ENCODE data around the gene SPOCD1.

The SPOCD1 gene

DNA sequence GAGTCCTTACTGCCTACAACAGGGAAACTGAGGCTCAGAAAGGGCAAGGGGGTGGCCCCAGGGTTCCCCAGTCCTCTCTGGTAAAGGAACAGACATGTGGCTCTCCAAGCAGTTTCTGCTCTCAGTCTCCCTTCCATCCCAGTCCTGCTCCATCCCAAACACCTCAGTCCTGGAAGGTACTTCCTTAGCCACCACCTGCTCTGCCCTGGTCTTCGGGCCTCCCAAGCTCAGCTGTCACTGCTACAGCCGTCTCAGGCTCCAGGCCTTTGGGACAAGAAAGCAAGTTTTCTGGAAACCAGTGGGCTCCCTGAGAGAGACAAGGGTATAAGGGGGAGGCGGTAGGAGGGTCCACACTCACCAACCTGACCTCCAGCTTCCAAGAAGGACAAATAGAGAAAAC lies 28.6 kb downstream of the SPOCD1 start:
- DNase-seq, result no peak

DNA sequence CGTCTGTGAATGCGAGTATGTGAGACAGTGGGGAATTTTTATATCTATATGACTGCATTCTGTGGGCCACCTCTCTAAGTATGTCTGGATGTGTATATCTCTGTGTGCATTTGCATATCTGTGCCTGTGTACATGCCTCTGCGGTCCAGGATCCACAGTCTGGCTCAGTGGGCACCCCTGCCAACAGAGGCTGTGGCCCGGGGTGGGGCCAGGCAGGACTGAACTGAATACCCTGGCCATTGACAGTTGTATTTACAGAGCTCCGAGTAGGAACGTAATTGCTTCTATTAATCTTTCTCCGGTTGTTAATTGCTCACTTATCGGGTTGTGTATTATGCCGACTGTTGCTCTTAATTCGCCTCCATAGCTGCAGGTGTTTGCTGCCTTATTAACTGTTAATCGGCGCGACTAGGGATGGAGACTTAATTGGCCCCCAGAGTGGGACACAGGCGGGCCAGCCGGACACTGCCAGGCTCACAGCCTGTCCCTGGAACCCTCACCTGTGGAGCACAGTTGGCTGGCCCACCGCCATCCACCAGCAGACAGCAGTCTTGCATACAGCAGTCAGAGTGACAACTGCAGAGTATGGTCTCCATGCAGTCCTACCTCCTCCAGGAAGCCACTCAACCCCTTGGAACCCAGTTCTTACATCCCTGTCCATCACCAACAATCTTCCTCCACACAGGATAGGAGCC lies 29.3 kb downstream of the SPOCD1 start:
- DNase-seq, result no peak

DNA sequence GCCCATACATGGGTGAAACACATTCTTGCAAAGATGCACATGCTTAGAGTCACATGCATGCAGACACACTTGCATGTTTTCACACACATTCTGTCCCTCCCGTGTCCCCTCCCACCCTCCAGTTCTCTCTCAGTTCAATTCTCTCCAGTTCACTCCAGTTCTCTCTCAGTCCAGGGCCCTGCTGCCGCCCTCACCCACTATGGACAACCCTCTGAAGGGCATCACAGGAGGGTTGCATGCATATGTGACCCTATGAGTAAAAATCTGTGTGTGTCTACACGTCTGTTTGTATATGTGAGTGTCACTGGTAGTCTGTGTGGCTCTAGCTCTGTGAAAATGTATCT lies 29.9 kb downstream of the SPOCD1 start:
- DNase-seq, result no peak

DNA sequence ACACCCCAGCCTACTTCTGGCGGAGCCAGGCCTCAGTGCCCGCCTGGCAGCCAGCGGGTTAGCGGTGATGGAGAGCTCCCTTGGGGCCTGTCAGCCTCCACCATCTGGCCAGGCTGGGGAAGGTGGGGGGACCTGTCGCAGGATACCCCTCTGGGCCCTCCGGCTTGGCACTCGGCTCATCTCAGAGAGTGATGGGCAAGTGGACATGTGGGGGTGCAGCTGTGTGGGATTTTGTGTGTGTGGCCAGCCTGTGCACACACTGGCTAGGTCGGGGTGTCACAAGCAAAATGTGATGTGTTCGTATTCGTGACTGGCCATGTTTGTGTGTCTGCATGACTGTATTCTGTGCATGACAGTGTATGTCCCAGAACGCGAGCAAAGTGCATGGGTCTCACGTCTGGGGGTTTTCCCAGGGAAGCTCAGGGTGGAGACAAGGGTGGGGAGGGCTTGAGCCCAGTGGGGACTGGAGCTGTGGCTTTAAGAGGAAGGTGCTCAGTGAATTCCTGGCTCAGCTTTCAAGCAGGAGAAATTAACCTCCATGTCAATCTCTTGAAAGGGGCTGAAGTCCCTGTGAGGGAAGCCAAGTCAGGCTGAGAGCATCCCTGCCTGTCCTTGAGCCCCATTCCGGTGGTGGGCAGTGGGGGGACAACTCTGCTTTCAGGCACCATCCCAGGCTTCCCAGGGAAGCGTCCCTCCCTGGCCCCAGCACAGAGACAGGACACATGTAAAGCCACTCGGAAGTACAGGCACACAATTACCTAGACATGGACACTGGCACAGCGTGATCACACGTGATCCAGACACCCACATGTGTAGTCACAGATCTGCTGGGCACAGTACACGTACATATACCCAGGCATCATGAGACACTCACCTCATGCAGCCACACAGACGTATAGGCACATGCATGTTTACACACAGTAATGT lies 30.5 kb downstream of the SPOCD1 start:
- no peak for DNase-seq

DNA sequence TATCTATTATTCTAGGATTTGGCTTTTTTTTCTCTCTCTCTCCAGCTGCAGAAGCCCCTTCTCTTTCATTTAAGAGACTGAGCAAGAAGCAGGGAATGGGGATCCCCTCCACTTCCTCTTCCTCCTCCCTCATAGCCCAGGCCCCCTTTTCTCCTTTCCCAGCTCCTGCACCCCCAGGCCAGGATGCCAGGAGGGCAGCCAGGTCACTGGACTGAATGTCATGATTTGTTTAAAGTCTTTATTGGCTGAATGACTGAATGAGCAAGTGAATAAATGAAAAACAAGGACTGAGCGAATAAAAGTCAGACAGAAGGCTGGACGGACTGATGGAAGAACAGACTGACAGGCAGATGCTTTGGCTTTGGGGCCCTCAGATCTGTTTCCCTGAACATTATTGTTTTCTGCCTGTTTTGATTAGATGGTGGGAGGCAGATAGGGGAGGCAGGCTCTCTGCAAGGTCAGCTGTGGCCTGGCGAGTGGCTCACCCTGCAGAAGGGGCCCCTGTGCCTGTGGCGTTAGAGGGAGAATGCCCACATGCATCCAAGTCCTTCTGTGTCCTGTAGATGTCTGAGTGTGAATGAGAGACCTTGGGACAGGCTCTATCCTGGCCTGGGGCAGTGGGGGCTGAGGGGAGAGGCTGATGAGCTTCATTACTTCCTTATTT lies 31.3 kb downstream of the SPOCD1 start:
- DNase-seq, result no peak

DNA sequence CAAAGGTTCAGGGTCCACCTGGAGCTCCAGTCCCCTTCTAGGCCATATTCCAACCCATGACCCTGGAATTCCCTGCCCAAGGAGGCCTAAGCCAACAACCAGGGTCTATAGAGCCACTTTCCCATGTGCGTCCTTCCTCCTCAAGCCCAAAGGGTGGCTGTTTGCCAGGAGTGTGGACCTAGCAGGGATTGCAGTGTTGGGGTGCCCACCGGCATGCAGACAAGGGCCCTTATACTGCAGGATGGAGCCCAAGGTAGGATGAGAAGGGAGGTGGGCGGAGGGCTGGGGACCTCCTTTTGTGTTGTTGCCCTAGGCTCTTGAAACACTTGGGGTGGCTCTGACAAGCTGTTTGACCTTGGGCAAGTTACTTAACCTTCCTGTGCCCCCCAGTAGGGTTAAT lies 32.0 kb downstream of the SPOCD1 start:
- DNase-seq, result no peak

DNA sequence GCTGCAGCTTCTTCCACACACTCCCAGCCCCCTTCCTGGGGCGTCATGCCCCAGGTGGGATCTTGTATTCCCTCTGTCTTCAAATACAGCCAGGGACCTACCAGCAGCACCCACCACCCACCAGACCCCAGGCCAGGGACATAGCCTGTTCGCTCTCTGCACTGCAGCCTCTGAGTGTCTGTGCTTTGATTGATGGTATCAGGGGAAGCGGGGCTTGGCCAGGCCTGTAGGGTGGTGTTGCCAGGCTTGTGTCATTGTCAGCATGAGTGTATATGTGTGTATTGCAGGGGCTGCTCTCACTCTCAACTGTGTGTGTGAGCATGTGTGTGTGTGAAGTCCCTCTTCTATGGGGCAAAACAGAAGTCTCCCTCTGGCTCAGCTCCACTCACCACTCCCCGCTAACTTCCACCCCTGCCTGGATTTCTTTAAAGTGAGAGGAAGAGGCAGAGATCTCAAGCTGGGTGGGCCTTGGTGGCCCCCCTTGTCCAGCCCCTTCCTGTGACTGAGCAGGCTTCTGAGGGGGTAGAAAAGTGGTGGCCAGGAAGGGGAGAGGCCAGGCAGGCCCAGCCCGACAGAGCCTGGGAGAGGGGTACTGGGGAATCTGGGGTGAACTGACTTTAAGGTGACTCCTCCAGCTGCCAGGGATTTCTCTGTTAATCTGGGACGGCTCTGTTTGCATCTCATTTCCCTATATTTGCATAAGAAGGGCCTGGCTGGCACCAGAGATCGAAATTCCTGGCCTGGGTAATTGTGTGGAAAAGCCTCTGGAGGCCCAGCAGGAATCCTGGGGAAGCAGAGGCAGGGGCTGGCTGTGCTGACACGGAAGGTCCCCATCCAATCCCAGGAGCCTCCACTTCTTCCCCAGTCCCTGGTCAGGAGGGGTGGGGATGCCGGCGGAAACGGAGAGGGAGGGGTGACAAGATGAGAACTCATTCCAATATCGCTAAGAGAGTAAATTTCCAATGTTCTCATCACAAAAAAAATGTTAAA lies 33.1 kb downstream of the SPOCD1 start:
- no peak for DNase-seq

DNA sequence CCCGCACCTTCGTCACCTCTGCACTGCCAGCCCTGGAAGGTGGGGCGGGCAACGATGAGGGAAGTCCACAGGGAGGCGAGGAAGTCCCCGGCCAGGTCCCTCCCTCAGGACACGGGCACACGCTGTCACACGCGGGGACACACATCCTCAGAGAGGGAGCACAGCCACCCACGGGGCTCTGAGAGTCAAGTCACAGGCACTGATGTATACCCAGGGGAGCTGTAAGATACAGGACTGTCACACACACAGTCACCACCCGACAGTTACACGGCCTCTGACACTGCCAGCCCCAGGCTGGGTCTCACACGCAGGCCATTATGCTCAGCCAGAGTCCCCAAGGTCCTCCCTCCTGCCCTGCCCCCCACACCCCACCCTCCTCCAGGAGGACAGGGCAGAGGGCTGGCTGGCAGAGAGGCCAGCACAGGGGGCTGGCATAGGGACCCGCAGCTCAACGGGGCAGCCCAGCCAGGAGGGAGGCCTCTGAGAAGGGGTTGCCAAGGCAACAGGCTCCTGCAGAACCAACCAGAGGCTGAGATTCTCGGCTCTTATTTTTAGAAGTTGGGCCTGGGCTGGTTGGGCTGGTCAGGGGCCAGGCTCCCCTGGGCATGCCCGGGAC lies 34.0 kb downstream of the SPOCD1 start:
- DNase-seq, result peak in 1 of 2 experiments; percentile 10

DNA sequence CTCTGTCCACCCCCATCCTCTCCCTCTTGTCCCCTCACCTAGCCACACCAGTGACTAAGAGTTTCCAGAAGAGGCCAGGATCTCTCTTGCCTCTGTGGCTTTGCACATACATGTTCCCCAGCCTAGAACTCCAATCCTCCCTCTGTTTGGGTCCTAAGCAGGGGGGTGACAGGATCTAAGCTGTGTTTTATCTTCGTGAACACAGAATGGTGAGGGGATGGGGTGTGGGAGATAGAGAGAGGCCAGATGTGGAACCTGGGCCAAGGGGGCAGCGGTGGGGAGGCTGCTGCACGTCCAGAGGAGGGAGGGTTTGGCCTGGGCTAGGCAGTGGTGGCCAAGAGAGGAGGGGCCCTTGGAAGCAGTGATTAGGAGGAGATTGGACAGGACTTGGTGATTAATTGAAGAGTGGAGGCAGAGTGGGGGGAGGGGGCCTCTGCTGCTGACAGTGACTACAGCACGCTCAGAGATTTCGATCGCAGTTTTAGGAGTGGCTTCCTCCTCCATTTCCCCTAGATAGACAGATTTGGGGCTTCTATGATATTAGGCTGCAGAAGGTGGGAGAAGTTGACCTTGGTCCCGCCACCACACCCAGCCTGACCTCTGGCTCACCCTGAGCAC lies 34.6 kb downstream of the SPOCD1 start:
- DNase-seq, result no peak

DNA sequence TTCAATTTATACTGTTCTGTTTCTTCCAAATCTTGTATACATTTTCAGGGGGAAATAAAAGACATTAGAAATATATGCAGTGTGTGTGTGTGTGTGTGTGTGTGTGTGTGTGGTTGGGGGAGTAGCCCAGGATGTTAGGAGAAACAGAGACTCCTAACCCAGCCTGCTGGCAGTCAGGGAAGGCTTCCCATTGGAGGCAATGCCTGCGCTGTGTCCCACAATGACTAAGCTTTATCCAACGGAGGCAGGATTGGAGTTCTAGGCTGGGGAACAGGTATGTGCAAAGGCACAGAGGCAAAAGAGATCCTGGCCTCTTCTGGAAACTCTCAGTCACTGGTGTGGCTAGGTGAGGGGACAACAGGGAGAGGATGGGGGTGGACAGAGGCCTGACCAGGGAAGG lies 35.2 kb downstream of the SPOCD1 start:
- DNase-seq, result no peak

DNA sequence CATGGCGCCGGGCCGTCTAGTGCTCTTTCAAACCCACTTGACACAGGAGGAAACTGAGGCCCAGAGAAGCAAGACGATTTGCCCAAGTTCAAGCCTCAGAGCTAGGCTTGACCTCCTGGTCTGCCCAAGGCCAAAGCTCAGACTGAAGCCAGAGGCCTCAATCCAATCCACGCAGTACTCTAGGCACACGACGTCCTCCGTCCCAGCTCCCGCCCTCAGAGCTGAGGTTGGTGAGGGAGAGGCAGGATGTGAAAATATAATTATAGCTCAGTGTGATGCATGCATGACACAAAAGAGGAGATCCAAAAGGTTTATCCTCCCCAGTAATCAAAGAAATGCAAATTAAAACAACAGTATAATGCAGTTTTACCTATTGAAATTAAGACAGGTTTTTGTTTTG lies 36.1 kb downstream of the SPOCD1 start:
- DNase-seq, result no peak

DNA sequence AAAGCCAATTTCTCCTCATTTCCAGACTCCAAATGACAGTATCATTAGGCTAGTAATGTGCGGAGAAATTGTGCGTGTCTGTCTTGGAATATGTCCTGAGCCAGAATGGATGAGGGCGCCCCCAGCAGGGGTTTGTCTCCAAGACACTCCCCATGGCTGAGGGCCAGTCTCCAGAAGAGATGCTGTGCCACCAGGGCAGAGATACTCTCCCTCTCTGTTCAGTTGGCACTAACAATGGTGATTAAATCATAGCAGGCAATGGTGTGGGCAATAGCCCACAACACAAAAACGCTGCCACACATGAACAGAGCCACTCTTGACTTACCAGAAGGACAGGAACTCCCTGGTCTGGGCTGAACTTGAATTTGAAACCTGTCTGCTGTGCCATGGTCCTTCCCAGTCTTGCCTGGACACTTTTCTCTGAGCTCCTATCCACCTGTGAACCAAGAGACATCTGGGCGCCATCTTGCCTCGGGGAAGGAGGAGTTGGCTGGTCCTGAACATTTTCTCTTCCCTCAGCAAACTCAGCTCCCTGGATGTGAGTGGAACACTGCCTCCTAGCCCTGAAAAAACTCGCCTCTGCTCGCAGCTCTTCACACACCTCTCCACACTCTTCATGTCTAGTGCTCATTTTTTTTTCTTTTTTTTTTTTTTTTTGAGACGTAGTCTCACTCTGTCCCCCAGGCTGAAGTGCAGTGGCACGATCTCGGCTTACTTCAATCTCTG lies 36.9 kb downstream of the SPOCD1 start:
- DNase-seq, result no peak

DNA sequence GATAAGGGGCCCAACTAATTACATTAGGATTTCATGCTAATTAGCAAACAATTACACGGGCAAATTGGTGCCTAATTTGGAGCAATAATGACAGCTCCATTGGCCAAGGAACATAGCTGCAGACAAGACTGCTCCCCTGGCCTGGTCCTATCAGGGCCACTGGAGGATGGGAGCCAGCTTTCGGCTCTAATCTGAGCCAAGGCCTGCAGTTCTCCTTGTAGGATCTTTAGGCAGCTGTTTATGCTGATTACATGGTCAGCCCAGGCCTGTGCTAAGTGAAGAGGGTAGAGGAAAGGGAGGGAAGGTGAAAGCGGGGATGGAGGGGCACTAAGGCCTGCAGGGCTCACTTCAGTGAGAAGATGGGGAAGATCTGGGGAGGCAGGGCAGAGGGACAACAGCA lies 39.3 kb downstream of the SPOCD1 start:
- DNase-seq, result no peak

DNA sequence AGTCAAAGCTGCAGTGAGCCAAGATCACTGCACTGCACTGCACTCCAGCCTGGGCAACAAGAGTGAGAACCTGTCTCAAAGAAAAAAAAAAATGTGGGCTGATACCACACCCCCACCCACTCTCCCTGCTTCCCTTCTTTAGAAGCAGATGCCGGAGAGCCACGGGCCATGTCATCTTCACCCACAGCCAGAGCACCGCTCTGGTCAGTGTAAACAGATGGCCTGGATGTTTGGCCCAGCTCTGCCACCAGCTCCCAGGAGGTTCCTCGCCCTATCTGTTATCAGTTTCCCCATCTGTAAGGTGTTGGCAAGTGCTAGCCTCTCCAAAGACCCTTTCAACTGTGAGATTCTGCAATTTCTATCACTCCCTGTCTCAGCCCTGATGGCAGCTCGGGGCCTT lies 39.8 kb downstream of the SPOCD1 start:
- no peak for DNase-seq

DNA sequence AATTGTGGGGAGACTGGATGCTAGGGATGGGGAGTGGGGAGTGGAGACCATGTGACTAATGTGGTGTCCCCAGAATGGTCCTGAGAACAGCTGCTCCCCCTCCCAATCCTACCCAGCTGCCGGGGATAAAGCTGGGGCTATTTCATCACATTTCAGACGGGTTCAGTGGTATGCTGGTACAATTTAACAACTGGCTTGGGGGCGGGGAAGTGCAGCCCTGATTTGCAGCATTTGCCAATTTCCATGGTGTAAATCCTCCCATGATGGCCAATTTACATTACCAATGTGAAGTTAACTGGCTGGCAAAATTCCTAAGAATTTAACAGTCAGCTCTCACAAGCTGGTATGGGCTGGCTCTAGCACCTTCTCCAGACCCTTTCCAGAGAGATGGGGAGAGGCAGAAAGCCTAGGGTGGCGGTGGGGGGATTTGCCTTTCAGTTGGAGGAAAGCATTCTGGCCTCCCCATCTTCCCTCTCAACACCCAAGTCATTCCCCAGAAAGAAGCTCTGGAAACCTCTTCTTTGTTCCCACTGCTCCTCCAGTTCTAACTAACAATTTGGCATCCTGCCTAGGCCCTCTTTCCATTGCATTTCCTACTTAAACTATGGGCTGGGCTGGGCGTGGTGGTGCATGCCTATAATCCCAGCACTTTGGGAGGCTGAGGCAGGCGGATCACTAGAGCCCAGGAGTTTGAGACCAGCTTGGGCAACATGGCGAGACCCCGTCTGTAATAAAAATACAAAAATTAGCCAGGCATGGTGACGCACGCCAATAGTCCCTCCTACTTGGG lies 40.4 kb downstream of the SPOCD1 start:
- no peak for DNase-seq

DNA sequence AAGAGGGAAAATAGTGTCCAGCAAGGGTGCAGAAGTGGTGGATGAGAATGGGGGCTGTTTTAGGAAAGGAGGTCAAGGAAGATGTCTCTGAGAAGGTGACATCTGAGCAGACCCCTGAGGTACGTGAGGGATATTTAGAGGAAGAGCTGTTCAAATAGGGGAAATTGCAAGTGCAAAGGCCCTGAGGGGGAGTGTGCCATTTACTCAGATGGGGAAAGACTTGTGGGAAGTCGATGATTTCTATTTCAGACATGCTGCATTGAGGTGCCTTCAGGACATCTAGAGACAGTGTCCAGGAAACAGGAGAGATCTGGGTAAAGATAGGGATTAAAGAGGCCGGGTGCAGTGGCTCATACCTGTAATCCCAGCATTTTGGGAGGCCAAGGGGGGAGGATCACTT lies 41.3 kb downstream of the SPOCD1 start:
- DNase-seq, result no peak

DNA sequence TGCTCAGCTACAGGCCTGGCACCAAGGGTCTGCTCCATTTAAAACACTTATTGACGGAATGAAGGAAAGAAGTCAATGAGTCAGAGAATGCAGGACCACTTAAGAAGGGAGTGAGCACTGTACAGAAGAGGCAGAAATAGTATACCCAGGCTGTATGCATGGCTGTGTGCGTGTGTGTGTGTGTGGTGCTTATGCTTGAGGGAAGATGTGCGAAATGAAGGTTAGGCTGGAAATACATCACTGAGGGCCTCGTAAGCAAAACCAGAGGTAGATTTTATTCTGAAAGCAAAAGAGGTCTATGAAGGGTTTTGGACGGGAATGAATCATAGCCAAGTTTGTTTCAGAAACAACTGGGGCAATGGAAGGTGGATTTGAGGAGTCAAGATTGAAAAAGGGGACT lies 42.0 kb downstream of the SPOCD1 start:
- no peak for DNase-seq

DNA sequence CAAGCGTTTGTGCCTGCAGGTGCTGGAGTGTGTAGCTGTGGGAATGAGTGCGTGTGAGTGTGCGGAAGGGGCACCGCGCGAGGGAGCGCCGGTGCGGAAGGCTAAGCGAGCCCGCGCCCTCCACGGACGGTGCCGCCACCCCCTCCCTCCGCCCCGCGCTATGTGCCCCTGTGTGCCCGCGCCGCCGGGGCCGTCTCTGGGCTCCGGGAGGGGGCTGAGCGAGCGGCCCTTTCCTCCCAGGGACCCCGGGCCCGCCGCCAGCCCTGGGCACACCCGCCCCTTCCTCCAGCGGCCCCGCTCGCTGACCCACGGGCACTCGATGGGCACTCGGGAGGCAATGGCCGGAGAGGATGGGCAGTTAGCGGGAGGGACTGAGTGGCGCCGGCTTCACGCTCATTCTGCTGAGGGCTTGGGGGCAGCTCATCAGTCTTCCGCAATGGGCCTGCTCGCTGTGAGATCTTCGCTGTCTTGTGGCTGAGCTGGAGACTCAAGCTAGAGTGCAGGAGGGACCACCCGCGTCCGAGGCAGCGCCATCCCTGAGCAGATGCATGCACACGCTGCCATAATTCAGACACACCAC lies 43.1 kb downstream of the SPOCD1 start:
- no peak for DNase-seq

DNA sequence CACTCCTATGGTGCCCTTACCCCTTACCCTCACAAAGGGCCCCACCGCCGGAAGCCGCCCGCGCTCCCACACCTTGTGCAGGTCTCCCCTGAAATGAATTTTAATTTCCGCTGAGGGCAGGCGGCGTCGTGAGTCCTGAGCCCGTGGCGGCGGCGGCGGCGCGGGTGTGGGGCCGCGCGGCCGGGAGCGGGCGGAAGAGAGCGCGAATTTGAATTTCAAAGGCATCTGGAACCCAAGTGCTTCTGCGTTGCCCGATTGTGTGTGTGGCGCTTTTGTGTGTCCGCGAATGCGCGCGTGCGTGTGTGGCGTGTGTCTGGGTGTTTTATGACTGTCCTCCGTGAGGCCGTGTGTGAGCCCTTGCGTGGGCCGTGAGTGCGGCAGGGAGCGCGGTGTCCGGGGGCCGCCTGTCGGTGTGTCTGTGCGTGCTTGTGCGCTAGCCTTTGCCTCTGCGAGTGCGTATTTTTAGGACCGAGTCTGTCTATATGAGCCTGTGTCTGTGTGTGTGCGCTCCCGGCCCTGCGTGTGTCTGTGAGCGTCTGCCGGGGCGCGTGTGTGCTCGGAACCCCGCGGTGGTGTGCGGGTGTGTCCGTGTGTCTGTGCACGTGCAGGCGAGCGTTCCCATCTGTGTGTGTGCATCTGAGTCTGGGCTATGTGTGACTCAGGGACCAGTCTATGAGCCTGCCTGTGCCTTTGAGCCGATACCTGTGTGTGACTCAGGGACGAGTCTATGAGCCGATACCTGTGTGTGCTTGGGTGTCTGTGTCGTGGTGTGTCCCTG lies 43.7 kb downstream of the SPOCD1 start:
- DNase-seq, result no peak
